Activated naive CD4-positive, alpha-beta T cell treated with anti-CD3 and anti-CD28 coated beads, Interleukin-2, amount 50 U/mL, for 24 hours (primary cell): ENCODE measurements around the gene CACNA2D1.

ENCODE experiments used
- H3K27ac Mint-ChIP-seq: one replicate; pipeline ENCODE4 v1.8.0; 2021; ENCODE audit warnings: mild to moderate bottlenecking, mixed read lengths
- H3K27me3 Mint-ChIP-seq: one replicate; pipeline ENCODE4 v1.8.0; 2021; ENCODE audit warnings: mixed read lengths
- H3K36me3 Mint-ChIP-seq: one replicate; pipeline ENCODE4 v1.8.0; 2021; ENCODE audit warnings: mixed read lengths
- H3K4me1 Mint-ChIP-seq: one replicate; pipeline ENCODE4 v1.8.0; 2021; ENCODE audit warnings: mixed read lengths
- H3K4me3 Mint-ChIP-seq: one replicate; pipeline ENCODE4 v1.8.0; 2021; ENCODE audit warnings: mild to moderate bottlenecking, mixed read lengths
- H3K9me3 Mint-ChIP-seq: one replicate; pipeline ENCODE4 v1.8.0; 2021; ENCODE audit warnings: mixed read lengths

The CACNA2D1 gene

DNA sequence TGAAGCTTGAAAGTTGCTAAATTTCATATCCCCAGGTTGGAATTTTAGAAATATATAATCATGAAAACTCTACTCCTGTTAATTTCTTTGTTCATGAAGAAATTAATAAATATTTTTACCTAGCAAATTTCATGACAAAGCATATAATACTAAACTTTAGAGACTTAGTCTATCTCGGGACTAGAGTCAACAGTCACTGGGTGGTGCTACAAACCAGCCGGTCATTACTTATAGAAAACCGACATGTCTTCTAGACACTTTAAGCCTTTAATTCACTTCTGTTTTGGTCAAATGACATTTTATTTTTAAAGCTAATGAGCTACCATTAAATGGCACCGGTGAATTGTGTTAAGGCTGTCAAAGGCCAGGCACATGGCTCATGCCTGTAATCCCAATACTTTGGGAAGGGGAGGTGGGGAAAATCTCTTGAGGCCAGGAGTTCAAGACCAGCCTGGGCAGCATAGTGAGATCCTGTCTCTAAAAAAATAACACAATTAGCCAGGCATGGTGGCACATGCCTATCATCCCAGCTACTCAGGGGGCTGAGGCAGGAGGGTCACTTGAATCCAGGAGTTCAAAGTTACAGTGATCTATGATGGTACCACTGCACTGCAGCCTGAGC is 270.1 kb downstream of the CACNA2D1 start:
- Mint-ChIP-seq H3K9me3 (no peaks in the 10 kb centered on the region), H3K27ac (no peak overlapping the region), H3K4me1 (no peaks in the 10 kb centered on the region), H3K4me3 (no peak overlapping the region), H3K36me3 (no peaks in the 10 kb centered on the region), H3K27me3 (no peaks in the 10 kb centered on the region)

DNA sequence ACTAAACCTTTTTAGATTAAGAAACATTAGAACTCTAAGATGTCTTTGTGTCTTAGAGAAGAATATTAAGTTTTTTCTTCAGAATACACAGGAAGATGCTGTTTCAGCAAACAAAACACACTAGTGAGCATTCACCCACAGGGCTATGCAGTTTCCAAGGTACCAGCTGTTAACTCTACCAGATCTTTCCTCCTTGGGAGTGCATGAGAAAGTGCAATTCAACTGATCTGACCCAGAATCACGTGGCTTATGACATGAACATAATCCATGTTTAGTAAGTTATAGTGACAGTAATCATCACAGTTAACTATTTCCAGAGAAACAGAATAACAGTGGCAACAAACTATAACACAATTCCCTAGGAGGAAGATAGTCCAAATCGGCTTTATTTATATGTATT is 270.7 kb downstream of the CACNA2D1 start:
- Mint-ChIP-seq H3K4me1 (no peaks in the 10 kb centered on the region), H3K9me3 (no peaks in the 10 kb centered on the region), H3K27me3 (no peaks in the 10 kb centered on the region), H3K27ac (no peak overlapping the region), H3K36me3 (no peaks in the 10 kb centered on the region), H3K4me3 (no peak overlapping the region)

DNA sequence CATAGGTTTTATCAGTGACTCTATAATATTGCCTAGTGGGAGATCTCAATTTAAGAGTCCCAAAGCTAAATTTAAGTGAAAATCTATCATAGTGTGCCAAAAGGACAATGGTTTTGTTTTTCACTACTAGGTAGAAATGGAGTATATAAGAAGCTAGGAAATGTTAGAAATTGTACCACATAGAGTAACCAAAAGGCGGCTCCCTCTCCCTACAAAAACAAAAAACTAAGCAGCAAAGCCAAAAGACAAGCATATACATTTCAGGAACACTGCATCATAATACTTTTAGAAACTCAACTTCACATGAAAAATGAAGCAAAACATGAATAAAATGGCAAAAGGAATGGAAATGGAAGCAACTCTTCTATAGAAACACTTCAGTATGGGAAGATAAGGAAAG is 271.6 kb downstream of the CACNA2D1 start:
- no peak overlapping the region for H3K27ac Mint-ChIP-seq
- H3K27me3 Mint-ChIP-seq, result no peaks in the 10 kb centered on the region
- H3K9me3 Mint-ChIP-seq, result no peaks in the 10 kb centered on the region
- H3K4me3 Mint-ChIP-seq, result no peak overlapping the region
- H3K4me1 Mint-ChIP-seq, result no peaks in the 10 kb centered on the region
- H3K36me3 Mint-ChIP-seq, result no peaks in the 10 kb centered on the region

DNA sequence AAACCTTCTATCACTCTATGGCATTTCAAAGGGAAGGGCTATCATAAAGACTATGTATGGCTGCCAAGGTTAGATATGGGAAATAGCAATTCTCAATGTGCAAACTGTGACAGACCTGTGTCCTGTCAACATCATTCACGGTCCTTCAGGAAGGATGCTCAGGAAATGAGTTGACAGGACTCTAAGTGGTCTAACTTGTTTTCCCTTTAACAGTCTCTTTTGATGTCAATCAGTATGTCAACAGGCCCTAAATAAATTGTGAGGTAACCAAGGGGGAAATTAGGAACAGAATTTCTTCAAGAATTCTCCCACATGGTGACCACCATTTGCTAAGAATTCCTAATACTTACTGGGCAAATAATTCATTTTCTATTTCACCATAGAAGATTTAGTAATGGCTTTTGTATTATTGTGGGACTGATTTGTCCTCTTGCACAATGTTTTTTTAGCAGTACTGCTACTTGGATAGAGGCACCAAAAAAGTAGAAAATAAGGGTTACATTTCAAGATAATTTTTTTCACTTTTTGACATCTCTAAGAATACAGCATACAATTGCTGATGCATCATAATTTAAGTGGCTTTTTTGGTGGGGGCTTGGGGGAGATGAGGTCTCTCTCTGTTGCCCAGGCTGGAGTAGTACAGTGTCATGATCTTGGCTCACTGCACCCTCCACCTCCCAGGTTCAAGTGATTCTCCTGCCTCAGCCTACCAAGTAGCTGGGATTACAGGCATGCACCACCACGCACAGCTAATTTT is 275.8 kb downstream of the CACNA2D1 start:
- no peaks in the 10 kb centered on the region for H3K27me3 Mint-ChIP-seq
- H3K4me1 Mint-ChIP-seq, result no peaks in the 10 kb centered on the region
- no peak overlapping the region for H3K4me3 Mint-ChIP-seq
- no peak overlapping the region for H3K27ac Mint-ChIP-seq
- no peaks in the 10 kb centered on the region for H3K9me3 Mint-ChIP-seq
- no peaks in the 10 kb centered on the region for H3K36me3 Mint-ChIP-seq

DNA sequence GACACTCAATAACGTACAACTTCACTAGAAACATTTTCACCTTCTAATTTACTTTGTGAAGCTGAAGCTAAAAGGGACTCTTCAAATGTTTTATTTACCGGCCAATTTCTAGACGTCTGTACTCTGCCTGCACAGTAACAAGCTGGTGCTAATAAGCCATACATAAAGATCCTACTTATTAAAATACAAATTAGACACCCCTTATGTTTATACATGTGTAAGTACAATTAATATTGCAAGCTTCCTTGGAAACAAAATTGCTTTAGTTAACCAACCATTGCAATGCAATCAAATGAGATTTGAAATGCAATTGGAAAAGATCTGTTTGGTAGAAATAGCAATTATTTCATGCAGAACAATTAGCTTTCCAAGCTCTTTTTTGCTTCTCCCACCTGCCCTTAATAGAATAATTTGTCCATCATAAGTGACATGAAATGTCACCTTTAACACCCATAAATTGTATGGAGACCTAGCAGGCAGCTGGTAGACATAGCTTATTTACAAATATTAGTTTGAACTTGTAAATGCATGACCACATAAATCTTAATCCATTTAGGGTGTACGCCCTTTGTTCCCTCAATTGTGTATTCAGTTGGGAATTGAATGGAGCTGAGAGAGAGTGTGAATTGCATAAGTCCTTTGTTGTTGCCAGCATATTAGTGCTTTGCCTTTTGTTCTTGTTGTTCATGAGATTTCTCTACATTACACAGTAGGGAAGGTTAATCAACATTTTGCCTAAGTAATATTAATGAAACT is 277.1 kb downstream of the CACNA2D1 start:
- H3K4me3 Mint-ChIP-seq, result no peak overlapping the region
- no peaks in the 10 kb centered on the region for H3K27me3 Mint-ChIP-seq

DNA sequence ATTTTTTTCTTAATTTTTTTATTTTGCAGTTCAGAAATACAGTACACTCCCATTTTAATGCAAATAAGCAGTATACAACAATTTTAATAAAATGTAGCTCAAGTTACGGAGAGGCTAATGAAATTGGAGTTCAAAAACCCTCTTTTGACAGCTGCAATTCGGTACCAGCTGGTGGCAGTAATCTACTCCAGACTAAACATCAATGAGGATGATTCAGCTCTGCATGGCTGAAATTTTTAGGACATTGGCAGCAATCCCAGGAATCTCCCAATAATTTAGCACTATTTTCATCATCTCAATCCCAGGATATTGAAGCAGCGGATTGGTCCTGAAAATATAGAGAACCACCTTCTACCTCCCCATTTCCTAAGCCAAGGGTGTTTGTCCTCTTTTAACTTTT is 278.8 kb downstream of the CACNA2D1 start:
- Mint-ChIP-seq H3K36me3 (no peaks in the 10 kb centered on the region), H3K9me3 (peaks cover 9% of the 10 kb centered on the region), H3K4me3 (no peak overlapping the region), H3K27ac (no peak overlapping the region), H3K27me3 (no peaks in the 10 kb centered on the region), H3K4me1 (no peaks in the 10 kb centered on the region)

More for the DNA sequence above, 277.1 kb downstream of the CACNA2D1 start:
- H3K9me3 Mint-ChIP-seq, result peaks cover 6% of the 10 kb centered on the region
- no peaks in the 10 kb centered on the region for H3K36me3 Mint-ChIP-seq
- H3K27ac Mint-ChIP-seq, result no peak overlapping the region
- H3K4me1 Mint-ChIP-seq, result no peaks in the 10 kb centered on the region

DNA sequence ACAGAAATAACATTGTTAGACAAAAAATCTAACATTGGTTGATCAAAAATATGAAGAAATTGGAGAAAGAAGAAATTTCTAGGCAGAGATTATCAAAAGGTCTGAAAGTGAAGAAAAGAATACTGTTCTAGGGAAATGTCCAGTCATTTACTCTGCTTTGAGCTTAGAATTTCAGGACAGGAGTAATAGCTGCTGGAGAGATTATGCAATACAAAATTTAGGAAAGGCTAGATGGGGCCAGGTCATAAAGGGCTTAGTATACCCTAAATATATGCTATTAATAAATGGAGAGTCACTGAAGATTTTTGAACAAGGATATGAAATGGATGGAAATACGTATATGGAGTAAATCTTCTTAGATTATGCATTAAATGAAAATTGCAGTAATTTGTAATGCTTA is 279.2 kb downstream of the CACNA2D1 start:
- Mint-ChIP-seq H3K4me3 (no peak overlapping the region), H3K4me1 (no peaks in the 10 kb centered on the region), H3K27me3 (no peaks in the 10 kb centered on the region), H3K27ac (no peak overlapping the region), H3K36me3 (no peaks in the 10 kb centered on the region), H3K9me3 (peaks cover 9% of the 10 kb centered on the region)

DNA sequence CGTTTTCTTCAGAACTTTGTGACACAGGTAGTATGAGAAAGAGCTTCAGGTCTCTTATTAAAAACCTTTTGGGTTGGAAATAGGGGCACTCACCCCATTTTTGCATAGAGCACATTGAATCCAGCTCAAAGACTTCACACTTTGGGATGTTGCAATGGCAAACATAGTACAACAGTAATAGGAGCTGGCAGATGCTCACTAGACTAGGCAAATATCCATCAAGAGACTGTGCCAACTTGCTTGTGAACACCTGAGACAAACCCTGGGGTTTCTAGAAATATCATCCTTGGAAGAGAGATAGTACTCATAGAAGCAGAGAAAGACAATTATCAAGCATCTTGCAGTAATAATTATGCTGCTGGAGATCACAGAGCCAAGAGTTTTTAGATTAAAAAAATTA is 280.0 kb downstream of the CACNA2D1 start:
- H3K4me3 Mint-ChIP-seq, result no peak overlapping the region
- peaks cover 9% of the 10 kb centered on the region for H3K9me3 Mint-ChIP-seq
- no peaks in the 10 kb centered on the region for H3K36me3 Mint-ChIP-seq
- no peaks in the 10 kb centered on the region for H3K4me1 Mint-ChIP-seq
- no peaks in the 10 kb centered on the region for H3K27me3 Mint-ChIP-seq
- H3K27ac Mint-ChIP-seq, result no peak overlapping the region

DNA sequence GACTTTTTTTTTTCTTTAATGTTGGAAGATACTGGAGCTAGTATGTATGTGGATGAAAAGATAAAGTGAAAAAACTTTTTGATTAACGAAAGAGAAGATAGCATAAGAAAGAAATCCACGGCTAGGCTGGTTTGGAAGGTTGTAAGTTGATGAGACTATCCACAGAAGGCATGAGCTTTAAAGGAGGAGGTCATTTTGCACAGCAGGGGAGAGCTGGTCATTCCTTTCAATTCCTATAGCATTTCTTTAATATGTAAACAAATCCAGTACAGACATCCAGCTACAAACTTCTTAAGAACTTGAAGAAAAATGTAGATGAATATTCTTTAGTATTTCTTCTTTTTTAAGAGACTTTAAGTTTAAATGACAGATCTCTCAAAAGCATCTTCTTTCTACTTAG is 281.3 kb downstream of the CACNA2D1 start:
- Mint-ChIP-seq H3K36me3 (no peaks in the 10 kb centered on the region), H3K4me1 (no peaks in the 10 kb centered on the region), H3K9me3 (peaks cover 9% of the 10 kb centered on the region), H3K27ac (no peak overlapping the region), H3K27me3 (no peaks in the 10 kb centered on the region), H3K4me3 (no peak overlapping the region)

DNA sequence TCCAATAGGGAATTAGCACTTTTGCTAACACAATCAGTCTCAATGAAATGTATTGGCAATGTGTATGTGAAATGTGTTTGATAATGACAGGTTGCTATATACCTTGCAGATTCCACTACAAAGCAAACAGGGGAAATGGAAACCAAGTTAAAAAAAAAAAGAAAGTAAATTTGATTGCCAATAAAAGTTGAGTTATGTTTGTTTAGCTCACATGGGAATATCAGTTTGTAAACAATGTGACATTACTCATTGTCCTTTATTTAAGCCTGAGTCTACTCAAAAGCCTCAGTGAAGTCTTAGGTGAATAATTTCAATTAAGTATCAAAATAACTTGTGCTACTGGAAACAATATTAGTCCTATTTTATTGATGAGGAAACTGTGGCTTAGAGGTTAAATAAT is 285.2 kb downstream of the CACNA2D1 start:
- Mint-ChIP-seq H3K27ac (no peak overlapping the region), H3K27me3 (no peaks in the 10 kb centered on the region), H3K4me3 (no peak overlapping the region), H3K4me1 (no peaks in the 10 kb centered on the region), H3K36me3 (no peaks in the 10 kb centered on the region), H3K9me3 (peaks cover 9% of the 10 kb centered on the region)

DNA sequence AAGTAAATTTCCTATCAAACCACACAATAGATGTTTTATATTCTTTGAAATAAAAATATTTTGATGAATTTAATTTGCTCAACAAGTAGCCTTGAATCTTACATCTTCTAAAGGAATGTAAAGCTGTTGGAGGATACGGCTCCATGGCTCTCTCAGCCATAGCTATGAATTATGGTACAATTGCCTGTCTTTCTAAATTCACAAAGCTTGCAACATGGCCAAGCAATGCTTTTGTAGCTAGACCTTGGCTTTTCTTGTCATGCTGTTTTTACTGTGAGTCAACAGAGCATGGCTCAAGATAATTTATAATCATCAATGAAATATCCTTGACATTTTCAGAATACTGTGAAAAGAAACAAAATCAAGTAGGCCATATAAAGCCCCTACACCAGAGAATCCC is 286.7 kb downstream of the CACNA2D1 start:
- Mint-ChIP-seq H3K27me3 (no peaks in the 10 kb centered on the region), H3K27ac (no peak overlapping the region), H3K9me3 (peaks cover 8% of the 10 kb centered on the region), H3K4me1 (no peaks in the 10 kb centered on the region), H3K36me3 (no peaks in the 10 kb centered on the region), H3K4me3 (no peak overlapping the region)

DNA sequence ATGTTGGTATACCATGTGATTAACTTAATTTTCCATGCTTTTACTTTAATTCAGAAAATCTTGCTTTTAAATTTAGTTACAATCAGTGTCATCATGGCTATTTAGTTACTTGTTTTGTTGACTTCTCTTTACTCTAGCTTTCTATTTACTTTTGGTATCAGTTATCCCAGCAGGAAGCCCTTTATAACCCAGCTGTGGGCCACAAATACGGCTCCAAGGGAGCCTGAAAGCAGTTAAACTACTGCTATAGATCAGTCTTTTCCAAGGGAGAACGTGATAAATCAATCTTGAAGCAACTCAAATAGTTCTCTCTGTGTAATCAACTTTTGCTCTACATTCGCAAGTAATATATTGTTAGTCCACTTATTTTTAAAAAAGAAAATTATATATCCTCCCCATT is 287.4 kb downstream of the CACNA2D1 start:
- Mint-ChIP-seq H3K27ac (no peak overlapping the region), H3K27me3 (no peaks in the 10 kb centered on the region), H3K36me3 (no peaks in the 10 kb centered on the region), H3K4me3 (no peak overlapping the region), H3K9me3 (peaks cover under 1% of the 10 kb centered on the region), H3K4me1 (no peaks in the 10 kb centered on the region)

DNA sequence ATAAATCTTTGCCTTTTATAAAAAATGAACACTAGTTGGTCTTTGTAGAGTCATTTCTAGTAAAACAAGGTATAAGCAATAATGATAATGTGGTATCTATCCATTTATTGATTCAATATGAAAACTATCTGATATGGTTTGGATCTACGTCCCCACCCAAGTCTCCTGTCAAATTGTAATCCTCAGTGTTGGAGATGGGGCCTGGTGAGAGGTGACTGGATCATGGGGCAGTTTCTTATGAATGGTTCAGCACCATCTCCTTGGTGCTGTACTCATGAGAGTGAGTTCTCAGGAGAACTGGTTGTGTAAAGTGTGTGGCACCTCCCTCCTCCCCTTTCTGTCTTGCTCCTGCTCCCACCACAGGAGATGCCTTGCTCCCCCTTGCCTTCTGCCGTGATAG is 288.8 kb downstream of the CACNA2D1 start:
- Mint-ChIP-seq H3K4me1 (no peaks in the 10 kb centered on the region), H3K9me3 (no peaks in the 10 kb centered on the region), H3K27ac (no peak overlapping the region), H3K36me3 (no peaks in the 10 kb centered on the region), H3K4me3 (no peak overlapping the region), H3K27me3 (no peaks in the 10 kb centered on the region)

DNA sequence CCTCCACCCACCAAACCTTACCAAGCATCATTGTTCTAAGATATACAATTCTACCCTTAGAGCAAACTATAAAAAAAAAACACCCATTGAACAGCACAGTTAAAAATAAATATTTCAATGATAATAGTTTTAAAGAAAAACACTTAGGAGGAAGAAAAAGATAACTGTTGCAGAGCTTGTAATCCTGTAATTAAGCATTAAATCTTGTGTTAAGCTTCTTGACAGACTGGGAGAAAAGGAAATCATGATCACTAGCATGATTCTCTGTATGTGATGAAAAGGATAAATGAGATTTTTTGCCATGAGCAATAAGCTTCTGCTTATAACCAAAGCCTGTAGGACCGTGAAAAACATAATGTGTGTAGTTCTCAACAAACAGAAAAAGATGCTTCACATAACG is 289.8 kb downstream of the CACNA2D1 start:
- Mint-ChIP-seq H3K4me1 (no peaks in the 10 kb centered on the region), H3K36me3 (no peaks in the 10 kb centered on the region), H3K27me3 (no peaks in the 10 kb centered on the region), H3K27ac (no peak overlapping the region), H3K9me3 (peaks cover 4% of the 10 kb centered on the region), H3K4me3 (no peak overlapping the region)

DNA sequence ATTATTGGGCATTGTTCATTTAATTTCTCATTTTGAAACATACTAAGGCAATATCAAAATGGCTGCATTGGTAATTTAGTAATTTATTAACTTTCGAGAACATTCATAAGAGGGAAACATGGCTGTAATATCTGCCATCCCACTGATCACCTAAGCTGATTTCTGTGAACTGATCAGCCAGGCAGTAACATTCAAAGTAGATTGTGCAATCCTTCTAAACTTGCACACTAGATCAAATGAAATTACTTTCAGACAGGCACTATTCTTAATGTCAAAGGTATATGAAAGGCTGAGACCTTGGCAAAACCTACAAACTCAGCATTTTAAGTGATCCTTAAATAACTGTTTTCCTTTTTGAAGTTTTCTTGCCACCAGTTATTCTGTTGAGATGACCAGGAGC is 290.7 kb downstream of the CACNA2D1 start:
- peaks cover 4% of the 10 kb centered on the region for H3K9me3 Mint-ChIP-seq

DNA sequence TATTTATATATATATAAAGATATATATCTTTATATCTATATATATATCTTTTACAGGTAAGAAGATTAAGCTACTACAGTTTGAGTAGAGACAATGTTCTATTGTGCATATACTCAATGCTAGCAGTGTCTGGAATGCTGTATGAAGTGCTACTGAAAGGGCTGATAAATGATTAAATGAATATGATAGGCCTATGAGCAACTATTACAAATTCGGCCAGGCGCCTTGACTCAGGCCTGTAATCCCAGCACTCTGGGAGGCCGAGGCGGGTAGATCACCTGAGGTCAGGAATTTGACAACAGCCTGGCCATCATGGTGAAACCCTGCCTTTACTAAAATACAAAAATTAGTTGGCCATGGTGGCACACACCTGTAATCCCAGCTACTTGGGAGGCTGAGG is 297.1 kb downstream of the CACNA2D1 start:
- Mint-ChIP-seq H3K27ac (no peak overlapping the region), H3K27me3 (no peaks in the 10 kb centered on the region), H3K4me3 (no peak overlapping the region), H3K36me3 (no peaks in the 10 kb centered on the region), H3K4me1 (no peaks in the 10 kb centered on the region), H3K9me3 (peaks cover 4% of the 10 kb centered on the region)

More for the DNA sequence above, 290.7 kb downstream of the CACNA2D1 start:
- H3K27me3 Mint-ChIP-seq, result no peaks in the 10 kb centered on the region
- no peaks in the 10 kb centered on the region for H3K36me3 Mint-ChIP-seq
- no peak overlapping the region for H3K27ac Mint-ChIP-seq
- no peaks in the 10 kb centered on the region for H3K4me1 Mint-ChIP-seq
- H3K4me3 Mint-ChIP-seq, result no peak overlapping the region
